Globus pallidus (tissue), 1 donor: ENCODE results near the gene ATP2B2.

Experiments
- DNase-seq: peaks from one replicate; pipeline ENCODE4 v3.0.0-alpha.2; 2015; ENCODE audit warnings: low spot score

The ATP2B2 gene

GRCh38 chr3:10469441-10470119 is 35.8 kb downstream of the ATP2B2 start:
- DNase-seq, result no peak

GRCh38 chr3:10468613-10469354 is 36.6 kb downstream of the ATP2B2 start:
- no peak for DNase-seq

GRCh38 chr3:10467904-10468612 is 37.3 kb downstream of the ATP2B2 start:
- no peak for DNase-seq

- no peak for DNase-seq
Measured at GRCh38 chr3:10467204-10467603, 38.2 kb downstream of the ATP2B2 start.

GRCh38 chr3:10466186-10466585 is 39.2 kb downstream of the ATP2B2 start:
- DNase-seq, result no peak

- no peak for DNase-seq
Measured at GRCh38 chr3:10465161-10465560, 40.2 kb downstream of the ATP2B2 start.

- no peak for DNase-seq
Measured at GRCh38 chr3:10463533-10464434, 41.6 kb downstream of the ATP2B2 start.

- DNase-seq, result no peak
Measured at GRCh38 chr3:10462641-10463532, 42.5 kb downstream of the ATP2B2 start.

GRCh38 chr3:10460951-10461545 is 44.3 kb downstream of the ATP2B2 start:
- DNase-seq, result no peak

- DNase-seq, result no peak
Measured at GRCh38 chr3:10459954-10460754, 45.2 kb downstream of the ATP2B2 start.

GRCh38 chr3:10457560-10457959 is 47.8 kb downstream of the ATP2B2 start:
- no peak for DNase-seq

- DNase-seq, result no peak
Measured at GRCh38 chr3:10456981-10457380, 48.4 kb downstream of the ATP2B2 start.

GRCh38 chr3:10455545-10455914 is 49.9 kb downstream of the ATP2B2 start:
- DNase-seq, result no peak

- no peak for DNase-seq
Measured at GRCh38 chr3:10454907-10455544, 50.4 kb downstream of the ATP2B2 start.

- no peak for DNase-seq
Measured at GRCh38 chr3:10453431-10454163, 51.8 kb downstream of the ATP2B2 start.

GRCh38 chr3:10450494-10451440 is 54.6 kb downstream of the ATP2B2 start:
- no peak for DNase-seq

- DNase-seq, result no peak
Measured at GRCh38 chr3:10449436-10449835, 56.0 kb downstream of the ATP2B2 start.
